ENCODE measurements around the gene SOCS3.

DNA sequence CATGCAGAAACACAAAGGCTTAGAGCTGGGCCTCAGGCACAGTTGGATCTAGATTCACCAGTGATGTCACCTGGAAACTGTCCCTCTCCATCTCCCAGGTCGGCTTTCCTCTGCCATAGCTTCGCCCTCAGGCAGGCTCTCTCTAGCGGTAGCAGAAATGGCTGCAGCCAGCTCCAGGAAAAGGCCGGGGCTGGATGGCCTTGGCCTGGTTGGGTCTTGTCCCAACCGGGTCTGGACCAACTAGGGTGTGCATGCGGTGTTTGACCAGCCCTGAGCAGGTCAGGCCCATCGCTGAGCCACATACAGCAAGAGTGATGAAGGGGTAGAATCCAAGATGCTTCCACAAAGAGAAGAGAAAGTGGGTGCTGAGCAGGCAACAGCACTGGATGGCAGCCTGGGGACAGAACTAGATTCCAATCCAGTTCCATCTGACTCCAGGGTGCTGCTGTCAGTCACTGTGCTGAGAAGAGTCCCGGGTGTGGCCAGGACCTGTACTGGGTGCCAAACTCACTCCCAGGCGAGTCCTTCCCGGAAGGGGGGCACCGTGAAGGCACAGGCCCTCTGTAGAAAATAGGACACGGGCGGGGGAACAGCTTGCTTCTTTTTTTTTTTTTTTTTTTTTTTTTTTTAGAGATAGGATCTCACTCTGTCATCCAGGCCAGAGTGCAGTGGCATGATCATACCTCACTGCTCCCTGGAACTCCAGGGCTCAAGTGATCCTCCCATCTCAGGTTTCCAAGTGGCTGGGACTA lies 51.8 kb downstream of the SOCS3 start:
- no peak for TF ChIP-seq EZH2 (IDR thresholded peaks at IDR 0.05; ENCODE audit: borderline replicate concordance, low read length)
- TF ChIP-seq, protein P1, sequence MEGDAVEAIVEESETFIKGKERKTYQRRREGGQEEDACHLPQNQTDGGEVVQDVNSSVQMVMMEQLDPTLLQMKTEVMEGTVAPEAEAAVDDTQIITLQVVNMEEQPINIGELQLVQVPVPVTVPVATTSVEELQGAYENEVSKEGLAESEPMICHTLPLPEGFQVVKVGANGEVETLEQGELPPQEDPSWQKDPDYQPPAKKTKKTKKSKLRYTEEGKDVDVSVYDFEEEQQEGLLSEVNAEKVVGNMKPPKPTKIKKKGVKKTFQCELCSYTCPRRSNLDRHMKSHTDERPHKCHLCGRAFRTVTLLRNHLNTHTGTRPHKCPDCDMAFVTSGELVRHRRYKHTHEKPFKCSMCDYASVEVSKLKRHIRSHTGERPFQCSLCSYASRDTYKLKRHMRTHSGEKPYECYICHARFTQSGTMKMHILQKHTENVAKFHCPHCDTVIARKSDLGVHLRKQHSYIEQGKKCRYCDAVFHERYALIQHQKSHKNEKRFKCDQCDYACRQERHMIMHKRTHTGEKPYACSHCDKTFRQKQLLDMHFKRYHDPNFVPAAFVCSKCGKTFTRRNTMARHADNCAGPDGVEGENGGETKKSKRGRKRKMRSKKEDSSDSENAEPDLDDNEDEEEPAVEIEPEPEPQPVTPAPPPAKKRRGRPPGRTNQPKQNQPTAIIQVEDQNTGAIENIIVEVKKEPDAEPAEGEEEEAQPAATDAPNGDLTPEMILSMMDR (IDR thresholded peaks at IDR 0.05; ENCODE audit: low read length) = no peak
